LNCaP clone FGC (cell line): ENCODE results near the gene DDA1.

Experiments used
- DNase-seq: peaks from one replicate; pipeline ENCODE4 v3.0.0-alpha.2; 2011; ENCODE audit warnings: low read depth
- H3K4me3 ChIP-seq: 2 replicates; pipeline ENCODE4 v1.5.1; 2011; ENCODE audit warnings: mild to moderate bottlenecking, low read depth, low read length, control low read depth
- CTCF ChIP-seq: IDR thresholded peaks from 2 replicates; pipeline ENCODE4 v1.5.1; 2012; ENCODE audit warnings: mild to moderate bottlenecking; ENCODE audit not compliant: control insufficient read depth, insufficient read depth; ENCODE audit errors: extremely low read depth

Gene DDA1

GRCh38 chr19:17323300-17323963 is 14.1 kb downstream of the DDA1 start:
- H3K4me3 ChIP-seq: no peak overlapping the region
- DNase-seq: no peak

GRCh38 chr19:17323964-17324332 is 14.6 kb downstream of the DDA1 start:
- no peak for DNase-seq
- H3K4me3 ChIP-seq: no peak overlapping the region
- TF ChIP-seq CTCF: no peak

More at GRCh38 chr19:17323300-17323963, 14.1 kb downstream of the DDA1 start:
- TF ChIP-seq CTCF: no peak

GRCh38 chr19:17324357-17325114 is 15.2 kb downstream of the DDA1 start:
- TF ChIP-seq CTCF: no peak
- DNase-seq: no peak
- H3K4me3 ChIP-seq: no peak overlapping the region

GRCh38 chr19:17325133-17325532 is 15.8 kb downstream of the DDA1 start:
- H3K4me3 ChIP-seq: no peak overlapping the region
- no peak for DNase-seq
- no peak for TF ChIP-seq CTCF

- no peak overlapping the region for H3K4me3 ChIP-seq
- no peak for DNase-seq
- TF ChIP-seq CTCF: no peak
Observed at GRCh38 chr19:17325881-17326594, 16.7 kb downstream of the DDA1 start.

- no peak for TF ChIP-seq CTCF
- H3K4me3 ChIP-seq: no peak overlapping the region
Observed at GRCh38 chr19:17326595-17326966, 17.2 kb downstream of the DDA1 start.

More at GRCh38 chr19:17326595-17326966, 17.2 kb downstream of the DDA1 start:
- no peak for DNase-seq
